Measurements from ENCODE around the gene CLDN25.
"Not testable (repeated sequence)": the region's sequence is repeated elsewhere in the genome, so short reads cannot be mapped to it uniquely, and the experiment has no call there.

Gene CLDN25

GRCh38 chr11:113779496-113779895, at the start of gene CLDN25:
Gene CLDN25 (plus strand): TSS chr11:113779796. CDS start chr11:113779796, 0 bp downstream.
- no peak for DNase-seq (ENCODE audit: low read depth in 2 of 2)

- no peak for DNase-seq (ENCODE audit: low read depth in 2 of 2)
These were observed 48.5 kb upstream of the CLDN25 start for GRCh38 chr11:113730887-113731726.

GRCh38 chr11:113732092-113732491, 47.5 kb upstream of the CLDN25 start:
- no peak for DNase-seq (ENCODE audit: low read depth in 2 of 2)

GRCh38 chr11:113736323-113736722, 43.3 kb upstream of the CLDN25 start:
- DNase-seq (ENCODE audit: low read depth in 2 of 2): no peak

GRCh38 chr11:113752932-113753331, 26.7 kb upstream of the CLDN25 start:
- DNase-seq (ENCODE audit: low read depth in 2 of 2): no peak

- no peak for DNase-seq (ENCODE audit: low read depth in 2 of 2)
These were observed 19.4 kb upstream of the CLDN25 start for GRCh38 chr11:113760241-113760640.

GRCh38 chr11:113763040-113763439, 16.6 kb upstream of the CLDN25 start:
- not testable (repeated sequence) for DNase-seq (ENCODE audit: low read depth in 2 of 2)

GRCh38 chr11:113764527-113765219, 14.9 kb upstream of the CLDN25 start:
- DNase-seq (ENCODE audit: low read depth in 2 of 2): no peak

GRCh38 chr11:113771964-113772363, 7.6 kb upstream of the CLDN25 start:
- DNase-seq (ENCODE audit: low read depth in 2 of 2): no peak

- no peak for DNase-seq (ENCODE audit: low read depth in 2 of 2)
These were observed 6.5 kb upstream of the CLDN25 start for GRCh38 chr11:113773092-113773415.

GRCh38 chr11:113773416-113774173, 6.0 kb upstream of the CLDN25 start, which contains the start of gene ZW10:
Gene ZW10 (minus strand): TSS chr11:113773692. CDS start chr11:113773666, 26 bp downstream.
- DNase-seq (ENCODE audit: low read depth in 2 of 2): peak; percentile 80 to 83

- no peak for DNase-seq (ENCODE audit: low read depth in 2 of 2)
These were observed 5.5 kb upstream of the CLDN25 start for GRCh38 chr11:113774174-113774503.

- no peak for DNase-seq (ENCODE audit: low read depth in 2 of 2)
These were observed 1.3 kb upstream of the CLDN25 start for GRCh38 chr11:113778111-113778910.

GRCh38 chr11:113781682-113782081, 2.1 kb downstream of the CLDN25 start:
- no peak for DNase-seq (ENCODE audit: low read depth in 2 of 2)

- no peak for DNase-seq (ENCODE audit: low read depth in 2 of 2)
These were observed 2.5 kb downstream of the CLDN25 start for GRCh38 chr11:113782134-113782533.

GRCh38 chr11:113789016-113789415, 9.4 kb downstream of the CLDN25 start:
- DNase-seq (ENCODE audit: low read depth in 2 of 2): not testable (repeated sequence)

- DNase-seq (ENCODE audit: low read depth in 2 of 2): no peak
These were observed 10.2 kb downstream of the CLDN25 start for GRCh38 chr11:113789675-113790320.

- no peak for DNase-seq (ENCODE audit: low read depth in 2 of 2)
These were observed 17.2 kb downstream of the CLDN25 start for GRCh38 chr11:113796663-113797259.

GRCh38 chr11:113802621-113803020, 23.0 kb downstream of the CLDN25 start:
- DNase-seq (ENCODE audit: low read depth in 2 of 2): no peak

- DNase-seq (ENCODE audit: low read depth in 2 of 2): no peak
These were observed 26.0 kb downstream of the CLDN25 start for GRCh38 chr11:113805640-113806039.

- DNase-seq (ENCODE audit: low read depth in 2 of 2): no peak
These were observed 26.8 kb downstream of the CLDN25 start for GRCh38 chr11:113806406-113806805.
